ENCODE results near the gene UBE2M.

- TF ChIP-seq POLR2AphosphoS5 (IDR thresholded peaks at IDR 0.05; ENCODE audit: borderline replicate concordance, low read depth, low read length): no peak
- no peak for TF ChIP-seq EZH2 (IDR thresholded peaks at IDR 0.05)
Observed at GRCh38 chr19:58568453-58569130, 10.2 kb upstream of the UBE2M start.

Measured in SK-N-MC (cell line).